ENCODE data around the gene DCAF11. TPM values are rescaled to one million over a fixed set of nuclear protein-coding genes. Genes with fewer than 3 reads are reported as not detected.

Gene DCAF11
- total RNA-seq, 1 experiment from 2014 or later = 68.2 TPM

GRCh38 chr14:24139272-24139934, 24.8 kb downstream of the DCAF11 start:
- Histone ChIP-seq H3K9ac (ENCODE audit: low read length) (peak overlapping the region; percentile 75; the same call in 1 of the 2 replicates), H3K4me3 (ENCODE audit: low read length) (peak overlapping the region; percentile 91), H3F3A (ENCODE audit: low read length, unreplicated experiment) (no peaks in the 10 kb centered on the region), H3K79me2 (ENCODE audit: low read length) (peaks cover 40% of the 10 kb centered on the region), H3K27ac (ENCODE audit: low read length) (no peak overlapping the region), H3K4me2 (ENCODE audit: low read length) (peak overlapping the region; percentile 92), H4K20me1 (ENCODE audit: low read length) (no peaks in the 10 kb centered on the region), H3K9me3 (ENCODE audit: low read length) (no peaks in the 10 kb centered on the region), H3K36me3 (ENCODE audit: low read depth, low read length) (peaks cover 19% of the 10 kb centered on the region; the same call in 1 of the 2 replicates), H3K9me2 (replicated peaks; ENCODE audit: low read length) (no peaks in the 10 kb centered on the region), H3K27me3 (ENCODE audit: low read length) (no peaks in the 10 kb centered on the region), H2AFZ (ENCODE audit: low read length) (no peak overlapping the region), H3K4me1 (ENCODE audit: insufficient read depth, low read length) (peaks cover 26% of the 10 kb centered on the region)
- peak; percentile 35 for DNase-seq
- CTCF ChIA-PET = no interaction called here
- ATAC-seq = no peak
- TF ChIP-seq CTCF (conservative IDR thresholded peaks at IDR 0.05; ENCODE audit: low read depth, low read length) (no peak; the same call in 1 of the 2 replicates), EZH2phosphoT487 (IDR thresholded peaks at IDR 0.05; ENCODE audit: borderline replicate concordance, low read length) (no peak), EZH2 (IDR thresholded peaks at IDR 0.05; ENCODE audit: low read length, unreplicated experiment) (no peak)
- POLR2A ChIA-PET (ENCODE audit: unreplicated experiment) = interaction anchor here (0.6 kb wide), 1 partner anchor 10 kb away, joined by 4 read pairs; no protein-coding TSS in a partner anchor
- intact Hi-C loops (cut with micrococcal nuclease) = no loop called here
- TSS peak; percentile 9 for BruUV-seq (replicated peaks)

GRCh38 chr14:24141097-24141880, 26.7 kb downstream of the DCAF11 start, which contains the start of gene EMC9:
Gene EMC9, minus strand, starts transcription at chr14:24141591. Its CDS starts 287 bp downstream, at chr14:24141304.
- TF ChIP-seq CTCF (conservative IDR thresholded peaks at IDR 0.05; ENCODE audit: low read depth, low read length) (no peak), EZH2 (IDR thresholded peaks at IDR 0.05; ENCODE audit: low read length, unreplicated experiment) (no peak), EZH2phosphoT487 (IDR thresholded peaks at IDR 0.05; ENCODE audit: borderline replicate concordance, low read length) (no peak)
- DNase-seq (peak; percentile 99), ATAC-seq (peak; percentile 85)
- Histone ChIP-seq H2AFZ (ENCODE audit: low read length) (peak within 1 kb of the TSS; percentile 73), H3K4me1 (ENCODE audit: insufficient read depth, low read length) (peaks cover 30% of the 10 kb centered on the region), H3K9me2 (replicated peaks; ENCODE audit: low read length) (no peaks in the 10 kb centered on the region), H3K9ac (ENCODE audit: low read length) (peak within 1 kb of the TSS; percentile 75), H3K36me3 (ENCODE audit: low read depth, low read length) (peaks cover 19% of the 10 kb centered on the region; the same call in 1 of the 2 replicates), H3K9me3 (ENCODE audit: low read length) (no peaks in the 10 kb centered on the region), H3K27ac (ENCODE audit: low read length) (peak within 1 kb of the TSS; percentile 33), H3K4me2 (ENCODE audit: low read length) (peak within 1 kb of the TSS; percentile 92), H3F3A (ENCODE audit: low read length, unreplicated experiment) (no peaks in the 10 kb centered on the region), H3K27me3 (ENCODE audit: low read length) (no peaks in the 10 kb centered on the region), H3K79me2 (ENCODE audit: low read length) (peaks cover 58% of the 10 kb centered on the region), H3K4me3 (ENCODE audit: low read length) (peak within 1 kb of the TSS; percentile 91), H4K20me1 (ENCODE audit: low read length) (no peaks in the 10 kb centered on the region)
- CTCF ChIA-PET = interaction anchor here (1.2 kb wide), 1 partner anchor 33 kb away, joined by 4 read pairs; no protein-coding TSS in a partner anchor
- POLR2A ChIA-PET (ENCODE audit: unreplicated experiment) = interaction anchor here (0.5 to 1.3 kb wide), 5 partner anchors 20 to 820 kb away, joined by 3 to 7 read pairs (median 5); partner anchors contain the start of genes DCAF11, IRF9, NRL and PABPN1
- intact Hi-C loops (cut with micrococcal nuclease) = loop anchor here (1.0 to 2.0 kb wide), 2 partner anchors 27 to 46 kb away; partner anchors contain the start of genes DCAF11, NRL and PCK2
- BruUV-seq (replicated peaks) = TSS peak; percentile 65
